HL-60 (cell line): ENCODE measurements around the gene PDCD7.

Experiments used
- DNase-seq, 2 experiments: peaks; one replicate each; pipeline ENCODE4 v3.0.0-alpha.2; 2010 to 2020; ENCODE audit warnings: low read depth in 1 of 2, low spot score in 1 of 2
- H3K27ac ChIP-seq: fragments of 250-450 bp; sonication (Bioruptor Pico); replicated peaks from 2 replicates; pipeline ENCODE4 v1.5.1; 2020; ENCODE audit warnings: mild to moderate bottlenecking, moderate library complexity
- H3K27me3 ChIP-seq: fragments of 250-450 bp; sonication (Bioruptor Pico); 2 replicates; pipeline ENCODE4 v1.5.1; 2021; ENCODE audit warnings: mild to moderate bottlenecking, moderate library complexity; ENCODE audit not compliant: insufficient read depth, poor library complexity, severe bottlenecking
- H3K4me3 ChIP-seq: replicated peaks from 2 replicates; pipeline ENCODE4 v1.5.1; 2011; ENCODE audit warnings: mild to moderate bottlenecking, control low read depth, low read length; ENCODE audit not compliant: insufficient read depth
- GABPA ChIP-seq: IDR thresholded peaks from 2 replicates; pipeline ENCODE4 v1.6.1; 2012; ENCODE audit warnings: low read depth
- POLR2AphosphoS5 ChIP-seq: IDR thresholded peaks from 2 replicates; pipeline ENCODE4 v1.6.1; 2012; ENCODE audit warnings: low read depth
- SPI1 ChIP-seq: IDR thresholded peaks from 2 replicates; pipeline ENCODE4 v1.6.1; 2012; ENCODE audit warnings: low read depth, mild to moderate bottlenecking, borderline replicate concordance
- TF ChIP-seq, protein P1 (sequence below): IDR thresholded peaks from 2 replicates; pipeline ENCODE4 v1.6.1; 2012; ENCODE audit warnings: low read depth; ENCODE audit not compliant: insufficient replicate concordance
- TF ChIP-seq, protein P2 (sequence below): IDR thresholded peaks from one replicate; pipeline ENCODE4 v1.5.1; 2011; ENCODE audit warnings: low read length, control low read depth, inconsistent platforms; ENCODE audit not compliant: insufficient read depth

PDCD7 gene

GRCh38 chr15:65072617-65073016, 61.0 kb downstream of the PDCD7 start:
- DNase-seq: no peak
- peaks cover 8% of the 10 kb centered on the region for H3K27me3 ChIP-seq
- H3K4me3 ChIP-seq: no peak overlapping the region
- TF ChIP-seq, protein P1, sequence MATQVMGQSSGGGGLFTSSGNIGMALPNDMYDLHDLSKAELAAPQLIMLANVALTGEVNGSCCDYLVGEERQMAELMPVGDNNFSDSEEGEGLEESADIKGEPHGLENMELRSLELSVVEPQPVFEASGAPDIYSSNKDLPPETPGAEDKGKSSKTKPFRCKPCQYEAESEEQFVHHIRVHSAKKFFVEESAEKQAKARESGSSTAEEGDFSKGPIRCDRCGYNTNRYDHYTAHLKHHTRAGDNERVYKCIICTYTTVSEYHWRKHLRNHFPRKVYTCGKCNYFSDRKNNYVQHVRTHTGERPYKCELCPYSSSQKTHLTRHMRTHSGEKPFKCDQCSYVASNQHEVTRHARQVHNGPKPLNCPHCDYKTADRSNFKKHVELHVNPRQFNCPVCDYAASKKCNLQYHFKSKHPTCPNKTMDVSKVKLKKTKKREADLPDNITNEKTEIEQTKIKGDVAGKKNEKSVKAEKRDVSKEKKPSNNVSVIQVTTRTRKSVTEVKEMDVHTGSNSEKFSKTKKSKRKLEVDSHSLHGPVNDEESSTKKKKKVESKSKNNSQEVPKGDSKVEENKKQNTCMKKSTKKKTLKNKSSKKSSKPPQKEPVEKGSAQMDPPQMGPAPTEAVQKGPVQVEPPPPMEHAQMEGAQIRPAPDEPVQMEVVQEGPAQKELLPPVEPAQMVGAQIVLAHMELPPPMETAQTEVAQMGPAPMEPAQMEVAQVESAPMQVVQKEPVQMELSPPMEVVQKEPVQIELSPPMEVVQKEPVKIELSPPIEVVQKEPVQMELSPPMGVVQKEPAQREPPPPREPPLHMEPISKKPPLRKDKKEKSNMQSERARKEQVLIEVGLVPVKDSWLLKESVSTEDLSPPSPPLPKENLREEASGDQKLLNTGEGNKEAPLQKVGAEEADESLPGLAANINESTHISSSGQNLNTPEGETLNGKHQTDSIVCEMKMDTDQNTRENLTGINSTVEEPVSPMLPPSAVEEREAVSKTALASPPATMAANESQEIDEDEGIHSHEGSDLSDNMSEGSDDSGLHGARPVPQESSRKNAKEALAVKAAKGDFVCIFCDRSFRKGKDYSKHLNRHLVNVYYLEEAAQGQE: no peak
- no peak for TF ChIP-seq GABPA
- TF ChIP-seq POLR2AphosphoS5: no peak
- TF ChIP-seq SPI1: no peak
- TF ChIP-seq, protein P2, sequence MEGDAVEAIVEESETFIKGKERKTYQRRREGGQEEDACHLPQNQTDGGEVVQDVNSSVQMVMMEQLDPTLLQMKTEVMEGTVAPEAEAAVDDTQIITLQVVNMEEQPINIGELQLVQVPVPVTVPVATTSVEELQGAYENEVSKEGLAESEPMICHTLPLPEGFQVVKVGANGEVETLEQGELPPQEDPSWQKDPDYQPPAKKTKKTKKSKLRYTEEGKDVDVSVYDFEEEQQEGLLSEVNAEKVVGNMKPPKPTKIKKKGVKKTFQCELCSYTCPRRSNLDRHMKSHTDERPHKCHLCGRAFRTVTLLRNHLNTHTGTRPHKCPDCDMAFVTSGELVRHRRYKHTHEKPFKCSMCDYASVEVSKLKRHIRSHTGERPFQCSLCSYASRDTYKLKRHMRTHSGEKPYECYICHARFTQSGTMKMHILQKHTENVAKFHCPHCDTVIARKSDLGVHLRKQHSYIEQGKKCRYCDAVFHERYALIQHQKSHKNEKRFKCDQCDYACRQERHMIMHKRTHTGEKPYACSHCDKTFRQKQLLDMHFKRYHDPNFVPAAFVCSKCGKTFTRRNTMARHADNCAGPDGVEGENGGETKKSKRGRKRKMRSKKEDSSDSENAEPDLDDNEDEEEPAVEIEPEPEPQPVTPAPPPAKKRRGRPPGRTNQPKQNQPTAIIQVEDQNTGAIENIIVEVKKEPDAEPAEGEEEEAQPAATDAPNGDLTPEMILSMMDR: no peak
- H3K27ac ChIP-seq: no peak overlapping the region

GRCh38 chr15:65072027-65072426, 61.6 kb downstream of the PDCD7 start:
- Histone ChIP-seq H3K4me3 (no peak overlapping the region), H3K27me3 (peaks cover 13% of the 10 kb centered on the region), H3K27ac (no peak overlapping the region)
- TF ChIP-seq SPI1 (no peak), POLR2AphosphoS5 (no peak), GABPA (no peak)
- TF ChIP-seq, protein P1: no peak
- TF ChIP-seq, protein P2: no peak
- no peak for DNase-seq

- H3K4me3 ChIP-seq: no peak overlapping the region
- DNase-seq: no peak
- TF ChIP-seq POLR2AphosphoS5: no peak
- TF ChIP-seq GABPA: no peak
- no peak for TF ChIP-seq SPI1
- TF ChIP-seq, protein P1: no peak
- TF ChIP-seq, protein P2: no peak
- H3K27me3 ChIP-seq: peaks cover 20% of the 10 kb centered on the region
- H3K27ac ChIP-seq: no peak overlapping the region
Observed at GRCh38 chr15:65071381-65071811, 62.2 kb downstream of the PDCD7 start.
